Suprapubic skin (tissue), 3 donors: ENCODE results near the gene FLT4.

Experiments used
- POLR2AphosphoS5 ChIP-seq, 3 donors: sonication (generic); formaldehyde crosslinking; IDR thresholded peaks; one replicate each; pipeline ENCODE4 v1.6.1; 2017; ENCODE audit warnings: antibody characterized with exemption in 3 of 3
- TF ChIP-seq, protein P1 (sequence below), 2 donors: fragments of 200-600 bp in 1 of 2; fragments of 450-650 bp in 1 of 2; sonication (generic) in 1 of 2; IDR thresholded peaks; one replicate each; pipeline ENCODE4 v1.5.1; 2016 to 2019; ENCODE audit warnings: antibody characterized with exemption in 2 of 2, mild to moderate bottlenecking in 1 of 2, moderate library complexity in 1 of 2

DNA sequence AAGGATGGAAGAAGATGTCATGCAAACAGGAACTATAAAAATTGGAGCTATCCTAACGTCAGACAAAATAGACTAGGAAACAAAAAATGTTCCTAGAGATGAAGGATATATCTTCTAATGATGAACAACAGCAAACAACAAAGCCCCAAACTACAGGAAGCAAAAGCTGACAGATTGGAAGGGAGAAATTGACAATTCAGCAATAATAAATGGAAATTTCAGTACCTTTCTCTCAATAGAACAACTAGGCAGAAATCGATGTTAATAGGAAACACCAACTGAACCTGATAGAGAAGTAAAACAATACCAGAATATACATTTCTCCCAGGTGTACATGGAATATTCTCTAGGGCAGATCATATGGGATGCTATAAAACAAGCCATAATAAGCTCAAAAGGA, 65.7 kb downstream of the FLT4 start:
- TF ChIP-seq, protein P1, sequence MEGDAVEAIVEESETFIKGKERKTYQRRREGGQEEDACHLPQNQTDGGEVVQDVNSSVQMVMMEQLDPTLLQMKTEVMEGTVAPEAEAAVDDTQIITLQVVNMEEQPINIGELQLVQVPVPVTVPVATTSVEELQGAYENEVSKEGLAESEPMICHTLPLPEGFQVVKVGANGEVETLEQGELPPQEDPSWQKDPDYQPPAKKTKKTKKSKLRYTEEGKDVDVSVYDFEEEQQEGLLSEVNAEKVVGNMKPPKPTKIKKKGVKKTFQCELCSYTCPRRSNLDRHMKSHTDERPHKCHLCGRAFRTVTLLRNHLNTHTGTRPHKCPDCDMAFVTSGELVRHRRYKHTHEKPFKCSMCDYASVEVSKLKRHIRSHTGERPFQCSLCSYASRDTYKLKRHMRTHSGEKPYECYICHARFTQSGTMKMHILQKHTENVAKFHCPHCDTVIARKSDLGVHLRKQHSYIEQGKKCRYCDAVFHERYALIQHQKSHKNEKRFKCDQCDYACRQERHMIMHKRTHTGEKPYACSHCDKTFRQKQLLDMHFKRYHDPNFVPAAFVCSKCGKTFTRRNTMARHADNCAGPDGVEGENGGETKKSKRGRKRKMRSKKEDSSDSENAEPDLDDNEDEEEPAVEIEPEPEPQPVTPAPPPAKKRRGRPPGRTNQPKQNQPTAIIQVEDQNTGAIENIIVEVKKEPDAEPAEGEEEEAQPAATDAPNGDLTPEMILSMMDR (IDR thresholded peaks at IDR 0.05) = no peak
- no peak for TF ChIP-seq POLR2AphosphoS5 (IDR thresholded peaks at IDR 0.05)
